Tibial nerve (tissue), 4 donors: ENCODE measurements around the gene GABRE. TPM values are rescaled to one million over a fixed set of nuclear protein-coding genes. Genes with fewer than 3 reads are reported as not detected.
"Not testable (repeated sequence)": the region's sequence is repeated elsewhere in the genome, so short reads cannot be mapped to it uniquely, and the experiment has no call there.

Source experiments
- DNase-seq, 2 donors: peaks; one replicate each; pipeline ENCODE4 v3.0.0-alpha.2; 2019; ENCODE audit warnings: low spot score in 2 of 2
- H3K27ac ChIP-seq, 4 donors: fragments of 200-600 bp; sonication (generic) in 3 of 4; one replicate each; pipeline ENCODE4 v1.5.1; 2017 to 2019; ENCODE audit warnings: mild to moderate bottlenecking in 1 of 4
- H3K27me3 ChIP-seq, 2 donors: fragments of 200-600 bp; sonication (generic) in 1 of 2; one replicate each; pipeline versions ENCODE4 v1.5.1 to v1.6.0; 2017 to 2019
- H3K36me3 ChIP-seq, 3 donors: fragments of 200-600 bp; sonication (generic); one replicate each; pipeline ENCODE4 v1.5.1; 2018 to 2019
- H3K4me1 ChIP-seq, 4 donors: fragments of 200-600 bp; sonication (generic) in 3 of 4; one replicate each; pipeline ENCODE4 v1.5.1; 2017 to 2019
- H3K4me3 ChIP-seq, 4 donors: fragments of 200-600 bp; sonication (generic) in 3 of 4; one replicate each; pipeline ENCODE4 v1.5.1; 2017 to 2019; ENCODE audit warnings: mild to moderate bottlenecking in 1 of 4, moderate library complexity in 1 of 4
- H3K9me3 ChIP-seq, 4 donors: fragments of 200-600 bp; sonication (generic) in 3 of 4; one replicate each; pipeline ENCODE4 v1.5.1; 2017 to 2019
- EP300 ChIP-seq, 2 donors: sonication (generic); formaldehyde crosslinking; IDR thresholded peaks; one replicate each; pipeline ENCODE4 v1.6.1; 2017; ENCODE audit warnings: antibody characterized with exemption in 2 of 2, mild to moderate bottlenecking in 1 of 2
- POLR2A ChIP-seq, 2 donors: fragments of 450-650 bp; IDR thresholded peaks; one replicate each; pipeline ENCODE4 v1.6.1; 2017; ENCODE audit warnings: antibody characterized with exemption in 2 of 2, mild to moderate bottlenecking in 2 of 2, moderate library complexity in 2 of 2
- WGBS, 2 donors: methylation state at CpG; one replicate each; pipeline ENCODE4 v1.1.5; 2018; 5-methylcytosine and 5-hydroxymethylcytosine counted together
- total RNA-seq, 4 donors: library from RNA; depleted of rRNA; stranded (reverse); fragments of >200 nt; gene quantifications; one replicate each; pipeline ENCODE4 v1.1.0, GENCODE V29; 2016
- TF ChIP-seq, protein P1 (sequence below), 5 experiments: fragments of 200-600 bp in 3 of 5; fragments of 450-650 bp in 2 of 5; sonication (generic) in 3 of 5; IDR thresholded peaks; one replicate each; pipeline ENCODE4 v1.5.1; 2016 to 2019; ENCODE audit warnings: antibody characterized with exemption in 5 of 5, mild to moderate bottlenecking in 3 of 5, moderate library complexity in 2 of 5

The GABRE gene
- total RNA-seq, 4 donors from 2014 or later: 14.5 to 84.6 (median 41.4) TPM

DNA sequence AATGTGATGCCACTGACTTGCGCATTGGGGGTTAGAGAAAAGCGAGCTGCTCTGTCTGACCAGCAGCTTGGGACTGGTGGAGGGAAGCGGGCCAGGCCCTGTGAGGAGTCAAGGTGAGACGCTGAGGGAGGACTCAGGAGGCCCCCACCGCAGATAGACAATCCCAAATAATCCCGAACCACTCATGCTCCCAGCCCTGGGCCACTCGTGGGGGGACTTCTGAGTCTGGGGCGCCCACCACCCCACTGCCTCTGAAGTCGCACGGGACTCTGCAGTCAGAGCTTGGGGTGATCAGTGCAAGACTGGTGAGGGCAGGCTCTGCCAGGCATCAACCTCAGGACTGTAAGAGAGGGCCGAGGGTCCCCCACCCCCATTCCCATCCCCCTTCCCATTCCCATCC lies 54.9 kb downstream of the GABRE start:
- TF ChIP-seq, protein P1, sequence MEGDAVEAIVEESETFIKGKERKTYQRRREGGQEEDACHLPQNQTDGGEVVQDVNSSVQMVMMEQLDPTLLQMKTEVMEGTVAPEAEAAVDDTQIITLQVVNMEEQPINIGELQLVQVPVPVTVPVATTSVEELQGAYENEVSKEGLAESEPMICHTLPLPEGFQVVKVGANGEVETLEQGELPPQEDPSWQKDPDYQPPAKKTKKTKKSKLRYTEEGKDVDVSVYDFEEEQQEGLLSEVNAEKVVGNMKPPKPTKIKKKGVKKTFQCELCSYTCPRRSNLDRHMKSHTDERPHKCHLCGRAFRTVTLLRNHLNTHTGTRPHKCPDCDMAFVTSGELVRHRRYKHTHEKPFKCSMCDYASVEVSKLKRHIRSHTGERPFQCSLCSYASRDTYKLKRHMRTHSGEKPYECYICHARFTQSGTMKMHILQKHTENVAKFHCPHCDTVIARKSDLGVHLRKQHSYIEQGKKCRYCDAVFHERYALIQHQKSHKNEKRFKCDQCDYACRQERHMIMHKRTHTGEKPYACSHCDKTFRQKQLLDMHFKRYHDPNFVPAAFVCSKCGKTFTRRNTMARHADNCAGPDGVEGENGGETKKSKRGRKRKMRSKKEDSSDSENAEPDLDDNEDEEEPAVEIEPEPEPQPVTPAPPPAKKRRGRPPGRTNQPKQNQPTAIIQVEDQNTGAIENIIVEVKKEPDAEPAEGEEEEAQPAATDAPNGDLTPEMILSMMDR (IDR thresholded peaks at IDR 0.05): no peak
- TF ChIP-seq POLR2A (IDR thresholded peaks at IDR 0.05) (no peak), EP300 (IDR thresholded peaks at IDR 0.05) (no peak)
- Histone ChIP-seq H3K27ac (no peak overlapping the region), H3K4me3 (no peak overlapping the region), H3K27me3 (no peaks in the 10 kb centered on the region), H3K9me3 (no peaks in the 10 kb centered on the region), H3K36me3 (no peaks in the 10 kb centered on the region), H3K4me1 (no peaks in the 10 kb centered on the region)
- WGBS, 2 donors: 93 to 96% methylated on average over 8 to 10 of the region's 11 CpGs
- DNase-seq: no peak

DNA sequence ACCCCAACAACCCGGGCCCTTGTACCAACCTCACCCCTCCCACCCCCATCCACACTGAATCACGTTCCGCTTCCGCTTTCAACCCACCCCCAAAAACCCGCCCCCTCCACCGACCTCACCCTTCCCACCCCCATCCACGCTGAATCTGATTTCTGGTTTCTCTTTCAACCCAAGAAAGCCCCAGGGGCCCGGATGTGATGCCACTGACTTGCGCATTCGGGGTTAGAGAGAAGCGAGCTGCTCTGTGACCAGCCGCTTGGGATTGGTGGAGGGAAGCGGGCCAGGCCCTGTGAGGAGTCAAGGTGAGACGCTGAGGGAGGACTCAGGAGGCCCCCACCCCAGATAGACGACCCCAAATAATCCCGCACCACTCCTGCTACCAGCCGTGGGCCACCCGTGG lies 55.7 kb downstream of the GABRE start:
- not testable (repeated sequence) for H3K27ac ChIP-seq, H3K4me3 ChIP-seq, DNase-seq, H3K9me3 ChIP-seq, H3K4me1 ChIP-seq, H3K36me3 ChIP-seq, H3K27me3 ChIP-seq
- 86 to 98% methylated on average over 4 to 5 of the region's 18 CpGs for WGBS, 2 donors

DNA sequence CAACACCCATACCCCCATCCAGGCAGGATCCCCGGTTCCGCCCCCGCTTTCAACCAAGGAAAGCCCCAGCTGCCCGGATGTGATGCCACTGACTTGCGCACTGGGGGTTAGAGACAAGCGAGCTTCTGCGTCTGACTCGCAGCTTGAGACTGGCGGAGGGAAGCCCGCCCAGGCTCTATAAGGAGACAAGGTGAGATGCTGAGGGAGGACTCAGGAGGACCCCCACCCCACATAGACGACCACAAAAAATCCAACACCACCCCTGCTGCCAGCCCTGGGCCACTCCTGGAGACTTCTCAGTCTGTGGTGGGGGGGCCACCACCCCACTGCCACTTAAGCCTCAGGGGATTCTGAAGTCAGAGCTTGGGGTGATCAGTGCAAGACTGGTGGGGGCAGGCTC lies 61.7 kb downstream of the GABRE start, which contains the start of gene MAGEA4:
MAGEA4 (plus strand) TSS at position 110 of the 400 bp plus-strand sequence. CDS start 10,776 bp downstream, outside the sequence.
- Histone ChIP-seq H3K9me3 (no peaks in the 10 kb centered on the region), H3K27ac (no peak within 1 kb of the TSS), H3K27me3 (no peaks in the 10 kb centered on the region), H3K4me3 (no peak within 1 kb of the TSS), H3K4me1 (no peaks in the 10 kb centered on the region), H3K36me3 (no peaks in the 10 kb centered on the region)
- no peak for TF ChIP-seq EP300 (IDR thresholded peaks at IDR 0.05)
- TF ChIP-seq POLR2A (IDR thresholded peaks at IDR 0.05): no peak
- TF ChIP-seq, protein P1 (IDR thresholded peaks at IDR 0.05): no peak
- DNase-seq: no peak
- 91 to 92% methylated on average over 5 to 11 of the region's 11 CpGs for WGBS, 2 donors

DNA sequence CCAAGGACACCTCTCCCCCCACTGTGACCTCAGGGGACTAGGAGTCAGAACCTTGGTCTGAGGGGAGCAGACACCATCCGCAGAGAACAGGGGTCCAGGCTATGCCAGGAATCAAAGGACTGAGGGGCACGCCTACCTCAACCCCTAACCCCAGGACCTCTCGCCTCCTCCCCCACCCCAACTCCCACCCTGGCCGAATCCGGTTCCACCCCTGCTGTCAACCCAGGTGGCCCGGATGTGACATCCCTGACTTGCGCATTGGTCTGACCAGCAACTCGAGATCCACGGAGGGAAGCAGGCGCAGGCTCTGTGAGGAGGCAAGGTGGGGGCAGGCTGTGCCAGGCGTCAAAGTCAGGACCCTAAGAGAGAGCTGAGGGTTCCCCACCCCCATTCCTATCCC lies 62.3 kb downstream of the GABRE start:
- Histone ChIP-seq H3K36me3 (no peaks in the 10 kb centered on the region), H3K27ac (no peak overlapping the region), H3K4me3 (no peak overlapping the region), H3K9me3 (no peaks in the 10 kb centered on the region), H3K27me3 (no peaks in the 10 kb centered on the region), H3K4me1 (no peaks in the 10 kb centered on the region)
- no peak for DNase-seq
- TF ChIP-seq EP300 (IDR thresholded peaks at IDR 0.05): no peak
- no peak for TF ChIP-seq POLR2A (IDR thresholded peaks at IDR 0.05)
- TF ChIP-seq, protein P1 (IDR thresholded peaks at IDR 0.05): no peak
- WGBS, 2 donors: 88 to 90% methylated on average over 3 to 11 of the region's 11 CpGs

DNA sequence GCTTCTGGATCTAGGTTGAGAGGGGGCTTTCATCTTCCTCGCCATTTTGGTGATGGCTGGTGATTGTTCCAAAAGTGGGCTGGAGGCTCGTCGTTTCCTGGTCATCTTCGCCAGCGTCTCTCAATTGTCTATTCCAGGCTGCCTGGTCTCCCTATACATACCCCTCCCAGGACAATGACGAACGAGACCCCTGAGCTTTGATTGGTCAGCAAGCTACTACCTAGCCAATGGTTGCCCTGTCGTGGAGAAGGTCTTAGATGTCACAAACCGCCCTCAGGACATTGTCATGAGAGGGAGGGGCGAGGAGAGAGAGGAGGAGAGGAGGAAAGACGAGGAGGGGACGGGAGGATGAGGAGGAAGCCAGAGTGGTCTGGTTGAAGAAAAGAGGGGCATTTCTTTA lies 69.5 kb downstream of the GABRE start:
- TF ChIP-seq EP300 (IDR thresholded peaks at IDR 0.05): no peak
- no peak for TF ChIP-seq POLR2A (IDR thresholded peaks at IDR 0.05)
- TF ChIP-seq, protein P1 (IDR thresholded peaks at IDR 0.05): no peak
- no peaks in the 10 kb centered on the region for H3K4me1 ChIP-seq
- no peaks in the 10 kb centered on the region for H3K9me3 ChIP-seq
- 75 to 84% methylated on average over 9 to 12 of the region's 12 CpGs for WGBS, 2 donors
- H3K27me3 ChIP-seq: no peaks in the 10 kb centered on the region
- H3K36me3 ChIP-seq: no peaks in the 10 kb centered on the region
- DNase-seq: no peak
- no peak overlapping the region for H3K27ac ChIP-seq
- no peak overlapping the region for H3K4me3 ChIP-seq

Other genes with a start within 250 kb of the GABRE start
- not detected for gene CNGA2, start 239.9 kb downstream of the GABRE start, total RNA-seq
- not detected for gene MAGEA4, start 61.8 kb downstream of the GABRE start, total RNA-seq
- not detected for gene MAGEA10, start 163.9 kb upstream of the GABRE start, total RNA-seq